GM12873 (cell line): ENCODE data around the gene SERAC1.

Experiments used
- CTCF ChIP-seq: IDR thresholded peaks from 2 replicates; pipeline ENCODE4 v1.5.1; 2012; ENCODE audit warnings: low read depth, mild to moderate bottlenecking, moderate library complexity, low read length, control low read depth; ENCODE audit not compliant: insufficient read depth; ENCODE audit errors: missing control alignments

Gene SERAC1

GRCh38 chr6:158161566-158162254 lies 6.4 kb downstream of the SERAC1 start:
- no peak for TF ChIP-seq CTCF

GRCh38 chr6:158160932-158161539 lies 7.0 kb downstream of the SERAC1 start:
- TF ChIP-seq CTCF: no peak

- TF ChIP-seq CTCF: no peak
Observed at GRCh38 chr6:158158748-158159147, 9.3 kb downstream of the SERAC1 start.

DNA sequence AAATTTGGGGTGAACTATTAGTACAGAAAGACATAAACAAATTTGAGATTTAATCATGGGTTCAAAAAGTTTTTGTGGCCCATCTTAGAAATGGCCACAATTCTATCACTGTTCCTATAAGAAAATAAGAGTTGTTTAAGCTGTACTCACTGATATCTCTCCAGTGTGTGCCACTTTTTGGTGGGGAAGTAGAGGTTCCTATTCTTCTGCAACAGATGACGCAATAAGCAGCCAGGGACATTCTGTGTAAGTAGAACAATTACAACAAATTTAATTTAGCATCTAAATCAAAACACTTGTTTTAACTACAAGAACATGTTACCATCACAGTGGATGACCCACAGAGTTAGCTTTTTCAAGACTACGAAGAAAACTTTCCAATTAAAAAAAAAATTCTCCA lies 9.9 kb downstream of the SERAC1 start:
- no peak for TF ChIP-seq CTCF

- TF ChIP-seq CTCF: no peak
Observed at GRCh38 chr6:158157064-158157764, 10.8 kb downstream of the SERAC1 start.

- TF ChIP-seq CTCF: no peak
Observed at GRCh38 chr6:158154816-158155215, 13.2 kb downstream of the SERAC1 start.

GRCh38 chr6:158153576-158153975 lies 14.5 kb downstream of the SERAC1 start:
- TF ChIP-seq CTCF: no peak
